ENCODE results near the gene RRBP1.

GRCh38 chr20:17611540-17612286, 70.3 kb downstream of the RRBP1 start:
- TF ChIP-seq CTCF (IDR thresholded peaks at IDR 0.05) (peak in 3 of 4 donors; percentile 47 to 54 (median 48)), POLR2A (IDR thresholded peaks at IDR 0.05) (peak; percentile 2)
